Tracheal epithelial cell (primary cell): Measurements from ENCODE around the gene ADAM15. TPM values are rescaled to one million over a fixed set of nuclear protein-coding genes. Genes with fewer than 3 reads are reported as not detected.

Experiments
- total RNA-seq: library from RNA; depleted of rRNA; stranded (reverse); fragments of >200 nt; gene quantifications from 2 replicates; pipeline ENCODE4 v1.2.1, GENCODE V29; 2014

The ADAM15 gene, protein sequence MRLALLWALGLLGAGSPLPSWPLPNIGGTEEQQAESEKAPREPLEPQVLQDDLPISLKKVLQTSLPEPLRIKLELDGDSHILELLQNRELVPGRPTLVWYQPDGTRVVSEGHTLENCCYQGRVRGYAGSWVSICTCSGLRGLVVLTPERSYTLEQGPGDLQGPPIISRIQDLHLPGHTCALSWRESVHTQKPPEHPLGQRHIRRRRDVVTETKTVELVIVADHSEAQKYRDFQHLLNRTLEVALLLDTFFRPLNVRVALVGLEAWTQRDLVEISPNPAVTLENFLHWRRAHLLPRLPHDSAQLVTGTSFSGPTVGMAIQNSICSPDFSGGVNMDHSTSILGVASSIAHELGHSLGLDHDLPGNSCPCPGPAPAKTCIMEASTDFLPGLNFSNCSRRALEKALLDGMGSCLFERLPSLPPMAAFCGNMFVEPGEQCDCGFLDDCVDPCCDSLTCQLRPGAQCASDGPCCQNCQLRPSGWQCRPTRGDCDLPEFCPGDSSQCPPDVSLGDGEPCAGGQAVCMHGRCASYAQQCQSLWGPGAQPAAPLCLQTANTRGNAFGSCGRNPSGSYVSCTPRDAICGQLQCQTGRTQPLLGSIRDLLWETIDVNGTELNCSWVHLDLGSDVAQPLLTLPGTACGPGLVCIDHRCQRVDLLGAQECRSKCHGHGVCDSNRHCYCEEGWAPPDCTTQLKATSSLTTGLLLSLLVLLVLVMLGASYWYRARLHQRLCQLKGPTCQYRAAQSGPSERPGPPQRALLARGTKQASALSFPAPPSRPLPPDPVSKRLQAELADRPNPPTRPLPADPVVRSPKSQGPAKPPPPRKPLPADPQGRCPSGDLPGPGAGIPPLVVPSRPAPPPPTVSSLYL
- 257 and 285 TPM in 2 replicates for total RNA-seq

DNA sequence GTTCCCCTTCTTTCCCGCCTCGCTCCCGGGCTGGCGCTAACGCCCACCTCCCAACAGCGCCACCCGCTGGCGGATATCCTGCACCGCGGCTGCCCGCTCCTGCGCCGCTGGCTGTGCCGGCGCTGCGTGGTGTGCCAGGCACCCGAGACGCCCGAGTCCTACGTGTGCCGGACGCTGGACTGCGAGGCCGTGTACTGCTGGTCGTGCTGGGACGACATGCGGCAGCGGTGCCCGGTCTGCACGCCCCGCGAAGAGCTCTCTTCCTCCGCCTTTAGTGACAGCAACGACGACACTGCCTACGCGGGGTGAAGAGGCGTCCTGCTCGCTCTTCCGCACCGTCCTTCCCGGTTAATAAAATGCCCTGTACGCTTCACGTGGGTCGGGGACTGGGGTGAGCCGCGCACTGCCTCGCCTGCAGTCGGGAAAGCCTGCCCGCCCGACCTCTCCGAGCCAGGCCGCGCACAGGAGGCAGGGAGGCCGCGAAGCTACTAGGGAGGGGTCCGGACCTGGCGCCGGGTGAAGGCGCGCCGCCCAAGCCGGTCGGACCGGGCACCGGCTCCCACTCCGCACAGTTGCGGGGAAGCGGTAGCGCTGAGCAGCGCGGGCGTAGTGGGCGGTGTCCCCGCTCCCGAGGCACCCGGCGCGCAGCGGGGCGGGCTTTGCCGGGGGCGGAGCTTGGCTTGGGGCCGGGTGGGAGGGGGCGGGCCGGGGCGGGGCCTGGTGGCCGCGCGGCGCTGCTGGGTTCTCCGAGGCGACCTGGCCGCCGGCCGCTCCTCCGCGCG is at the start of gene ADAM15:
TSS of gene ADAM15 (plus strand) at position 757 of the 782 bp plus-strand sequence. CDS start 71 bp downstream, outside the sequence.

DNA sequence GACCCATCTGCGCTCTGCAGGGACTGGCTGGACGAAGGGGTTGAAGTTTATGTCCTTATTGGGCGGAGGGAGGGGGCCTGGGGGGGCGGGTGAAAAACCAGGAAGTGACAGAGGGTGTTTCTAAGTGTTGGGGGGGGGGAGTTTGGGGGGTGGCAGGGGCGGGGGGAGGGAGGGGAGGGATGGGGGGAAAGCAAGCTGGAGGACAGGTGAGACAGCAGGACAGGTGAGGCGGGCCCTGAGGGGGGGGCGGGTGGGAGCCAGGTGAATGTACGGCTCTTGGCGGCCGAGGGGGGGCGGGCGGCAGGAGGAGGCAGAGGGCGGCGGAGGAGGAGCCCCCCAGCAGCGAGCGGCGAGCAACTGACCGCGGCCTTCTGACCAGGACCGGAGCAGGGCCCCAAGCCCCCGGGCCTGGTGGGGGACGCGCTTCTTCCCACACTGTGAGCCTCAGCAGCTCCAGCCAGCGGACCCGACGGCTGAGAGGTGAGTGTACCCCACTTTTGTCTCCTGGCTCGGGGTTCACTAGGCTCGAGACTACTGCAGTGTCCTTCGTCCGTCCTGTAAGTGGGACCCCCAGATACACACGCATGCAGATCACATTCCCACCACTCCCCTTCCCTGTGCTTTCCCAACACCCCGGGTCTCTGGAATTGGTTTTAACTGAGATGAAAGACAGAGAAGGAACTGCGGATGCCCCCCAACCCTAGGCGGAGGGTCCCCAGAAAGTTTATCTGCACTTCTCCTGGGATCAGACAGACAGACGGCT is 48.5 kb upstream of the ADAM15 start, which contains the start of gene ZBTB7B:
TSS of gene ZBTB7B (plus strand) at position 339 of the 763 bp plus-strand sequence. CDS start 11,859 bp downstream, outside the sequence.

DNA sequence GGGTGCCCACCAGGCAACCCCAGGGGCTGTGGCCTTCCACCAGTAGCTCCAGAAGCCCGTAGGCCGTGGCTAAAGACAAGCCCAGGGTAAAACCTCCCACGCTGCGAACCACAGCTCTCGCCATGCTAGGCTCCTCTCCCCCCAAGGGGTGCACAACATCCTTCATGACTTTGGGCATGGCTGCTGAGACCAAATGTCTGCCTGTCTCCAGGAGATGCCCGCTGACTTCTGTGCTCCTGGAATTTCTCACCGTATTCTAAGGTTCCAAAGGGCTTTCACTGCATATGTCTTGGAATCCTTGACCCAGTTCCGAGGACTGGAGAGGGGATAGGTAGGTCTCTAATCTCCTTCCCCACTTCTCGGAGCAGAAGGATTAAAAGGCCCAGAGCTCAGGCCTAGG is 17.6 kb upstream of the ADAM15 start, which contains the start of the genes DCST1 and DCST2:
TSS of gene DCST1 (plus strand) at position 301 of the 400 bp plus-strand sequence. CDS start 213 bp downstream, outside the sequence.
TSS of gene DCST2 (minus strand) at position 258 of the 400 bp plus-strand sequence. CDS start at position 178, 80 bp downstream.

DNA sequence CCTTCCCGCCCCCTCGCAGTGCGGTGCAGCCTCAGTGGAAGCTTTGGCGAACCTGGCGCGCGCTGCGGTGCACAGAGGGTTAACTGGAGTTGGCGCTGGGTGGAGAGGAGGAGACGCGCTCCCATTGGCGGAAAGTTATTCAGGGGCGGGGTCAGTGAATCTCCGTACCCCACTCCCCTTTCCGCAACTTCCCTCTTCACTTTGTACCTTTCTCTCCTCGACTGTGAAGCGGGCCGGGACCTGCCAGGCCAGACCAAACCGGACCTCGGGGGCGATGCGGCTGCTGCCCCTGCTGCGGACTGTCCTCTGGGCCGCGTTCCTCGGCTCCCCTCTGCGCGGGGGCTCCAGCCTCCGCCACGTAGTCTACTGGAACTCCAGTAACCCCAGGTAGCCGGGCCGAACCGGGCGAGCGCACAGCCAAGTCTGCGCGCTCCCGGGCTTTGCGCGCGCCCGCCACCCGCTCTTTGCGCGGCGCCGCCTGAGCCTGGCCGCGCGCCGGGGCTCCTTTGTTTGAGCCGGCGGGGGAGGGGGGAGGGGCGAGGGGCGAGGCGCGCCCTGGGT is 12.5 kb downstream of the ADAM15 start, which contains the start of gene EFNA4:
TSS of gene EFNA4 (plus strand) at position 191 of the 561 bp plus-strand sequence. CDS start at position 275, 84 bp downstream.

DNA sequence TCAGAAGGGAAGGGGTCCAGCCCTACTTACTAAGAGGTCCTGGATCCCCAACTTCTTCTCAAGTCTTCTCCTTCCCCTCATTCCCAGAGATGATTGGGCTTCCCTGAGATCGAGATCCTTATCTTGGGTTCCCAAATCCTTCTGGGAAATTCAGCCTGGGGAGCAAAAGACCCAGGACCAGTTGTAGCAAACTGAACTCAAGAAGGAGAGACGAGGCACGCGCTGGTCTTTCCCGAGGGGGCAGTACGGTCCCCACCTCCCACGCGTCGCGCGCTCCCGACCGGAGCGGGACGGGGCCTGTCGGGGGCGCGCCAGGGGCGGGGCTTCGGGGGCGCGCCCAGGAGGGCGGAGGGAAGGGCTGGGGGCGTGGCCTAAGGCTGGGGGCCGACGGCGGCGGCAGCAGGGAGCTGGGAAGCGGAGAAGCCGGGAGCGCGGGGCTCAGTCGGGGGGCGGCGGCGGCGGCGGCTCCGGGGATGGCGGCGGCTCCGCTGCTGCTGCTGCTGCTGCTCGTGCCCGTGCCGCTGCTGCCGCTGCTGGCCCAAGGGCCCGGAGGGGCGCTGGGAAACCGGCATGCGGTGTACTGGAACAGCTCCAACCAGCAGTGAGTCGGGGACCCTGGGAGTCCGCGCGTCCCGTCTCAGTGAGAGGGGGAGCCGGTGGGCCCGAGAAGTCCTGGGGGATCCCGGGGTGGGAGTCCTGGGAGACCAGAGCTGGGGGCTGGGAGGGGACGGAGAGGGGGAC is 27.5 kb downstream of the ADAM15 start, which contains the start of gene EFNA3:
TSS of gene EFNA3 (plus strand) at position 369 of the 741 bp plus-strand sequence. CDS start at position 474, 105 bp downstream.

Other genes starting within 250 kb of the ADAM15 start
- under 0.01 TPM in 2 replicates for gene KCNN3, start 181.0 kb upstream of the ADAM15 start, total RNA-seq
- 5.3 and 7.5 TPM in 2 replicates for gene PMVK, start 114.6 kb upstream of the ADAM15 start, total RNA-seq
- 34.5 and 46.0 TPM in 2 replicates for gene PBXIP1, start 95.2 kb upstream of the ADAM15 start, total RNA-seq
- 11.6 and 14.5 TPM in 2 replicates for gene PYGO2, start 89.5 kb upstream of the ADAM15 start, total RNA-seq
- 358 and 365 TPM in 2 replicates for gene SHC1, start 80.6 kb upstream of the ADAM15 start, total RNA-seq
- 67.6 and 80.5 TPM in 2 replicates for gene CKS1B, start 76.6 kb upstream of the ADAM15 start, total RNA-seq
- 42.4 and 54.9 TPM in 2 replicates for gene FLAD1, start 68.0 kb upstream of the ADAM15 start, total RNA-seq
- 0.72 TPM in 1 of 2 replicates, not detected in the other for gene LENEP, start 57.7 kb upstream of the ADAM15 start, total RNA-seq
- gene ZBTB7B, start 48.5 kb upstream of the ADAM15 start, total RNA-seq, result 50.4 and 64.4 TPM in 2 replicates
- 0.64 TPM in 1 of 2 replicates, not detected in the other for gene DCST2, start 17.5 kb upstream of the ADAM15 start, total RNA-seq
- gene DCST1, start 17.5 kb upstream of the ADAM15 start, total RNA-seq, result 0.21 TPM in 1 of 2 replicates, not detected in the other
- 15.8 and 18.1 TPM in 2 replicates for gene EFNA4, start 12.4 kb downstream of the ADAM15 start, total RNA-seq
- 9.9 and 12.6 TPM in 2 replicates for gene EFNA3, start 27.5 kb downstream of the ADAM15 start, total RNA-seq
- gene EFNA1, start 76.6 kb downstream of the ADAM15 start, total RNA-seq, result 44.8 and 111 TPM in 2 replicates
- 61.9 and 120 TPM in 2 replicates for gene SLC50A1, start 84.5 kb downstream of the ADAM15 start, total RNA-seq
- 7.5 and 22.9 TPM in 2 replicates for gene DPM3, start 89.2 kb downstream of the ADAM15 start, total RNA-seq
- 96.9 and 107 TPM in 2 replicates for gene KRTCAP2, start 122.0 kb downstream of the ADAM15 start, total RNA-seq
- 0.85 and 3.4 TPM in 2 replicates for gene TRIM46, start 122.5 kb downstream of the ADAM15 start, total RNA-seq
- gene THBS3, start 156.6 kb downstream of the ADAM15 start, total RNA-seq, result 12.1 and 14.7 TPM in 2 replicates
- 52.2 and 86.3 TPM in 2 replicates for gene MTX1, start 157.4 kb downstream of the ADAM15 start, total RNA-seq
- gene ENTREP3, start 204.2 kb downstream of the ADAM15 start, total RNA-seq, result 5.8 and 10.7 TPM in 2 replicates
- gene SCAMP3, start 211.0 kb downstream of the ADAM15 start, total RNA-seq, result 30.4 and 44.5 TPM in 2 replicates
- gene CLK2, start 222.2 kb downstream of the ADAM15 start, total RNA-seq, result 12.6 and 16.4 TPM in 2 replicates
- 0.43 and 0.72 TPM in 2 replicates for gene HCN3, start 226.1 kb downstream of the ADAM15 start, total RNA-seq